Liver (tissue), 9 donors: ENCODE results near the gene ZFYVE9. TPM values are rescaled to one million over a fixed set of nuclear protein-coding genes. Genes with fewer than 3 reads are reported as not detected.

Source experiments
- DNase-seq: peaks from one replicate; pipeline ENCODE4 v3.0.0-alpha.2; 2017; ENCODE audit warnings: low spot score
- H3K27ac ChIP-seq, 2 donors: one replicate each; pipeline ENCODE4 v1.7.0; 2013; ENCODE audit warnings: inconsistent platforms in 2 of 2, low read length in 2 of 2, control low read depth in 1 of 2, low read depth in 1 of 2, mild to moderate bottlenecking in 1 of 2
- H3K27me3 ChIP-seq, 4 donors: one replicate each; pipeline versions ENCODE4 v1.6.1 to v1.7.0; 2013; ENCODE audit warnings: low read length in 3 of 4, inconsistent platforms in 1 of 4, mild to moderate bottlenecking in 1 of 4, moderate library complexity in 1 of 4; ENCODE audit not compliant: control insufficient read depth in 4 of 4, insufficient read depth in 4 of 4
- H3K36me3 ChIP-seq, 4 donors: one replicate each; pipeline versions ENCODE4 v1.6.1 to v1.7.0; 2013; ENCODE audit warnings: low read length in 3 of 4, mild to moderate bottlenecking in 3 of 4, low read depth in 1 of 4, moderate library complexity in 1 of 4; ENCODE audit not compliant: control insufficient read depth in 4 of 4, insufficient read depth in 3 of 4
- H3K4me1 ChIP-seq, 4 donors: one replicate each; pipeline versions ENCODE4 v1.6.1 to v1.7.0; 2013; ENCODE audit warnings: low read length in 3 of 4, mild to moderate bottlenecking in 3 of 4, moderate library complexity in 1 of 4; ENCODE audit not compliant: control insufficient read depth in 4 of 4, insufficient read depth in 4 of 4
- H3K4me3 ChIP-seq, 3 donors: one replicate each; pipeline versions ENCODE4 v1.6.1 to v1.7.0; 2013; ENCODE audit warnings: low read length in 3 of 3, control low read depth in 1 of 3, low read depth in 1 of 3, mild to moderate bottlenecking in 1 of 3
- H3K9ac ChIP-seq, 2 donors: one replicate each; pipeline ENCODE4 v1.7.0; 2013; ENCODE audit warnings: low read length in 2 of 2, mild to moderate bottlenecking in 2 of 2, moderate library complexity in 2 of 2, control low read depth in 1 of 2, low read depth in 1 of 2
- H3K9me3 ChIP-seq, 4 donors: one replicate each; pipeline versions ENCODE4 v1.6.1 to v1.7.0; 2013; ENCODE audit warnings: low read length in 3 of 4; ENCODE audit not compliant: control insufficient read depth in 4 of 4
- FOXA1 ChIP-seq: IDR thresholded peaks from 2 replicates; pipeline ENCODE4 v1.6.1; 2016; ENCODE audit warnings: antibody characterized with exemption
- FOXA2 ChIP-seq: IDR thresholded peaks from 2 replicates; pipeline ENCODE4 v1.6.1; 2016; ENCODE audit warnings: antibody characterized with exemption
- HNF4A ChIP-seq, 2 donors: conservative IDR thresholded peaks; 2 replicates each; pipeline ENCODE4 v1.6.1; 2016; ENCODE audit warnings: antibody characterized with exemption in 2 of 2, mild to moderate bottlenecking in 2 of 2
- JUND ChIP-seq, 2 donors: IDR thresholded peaks; 2 replicates each; pipeline ENCODE4 v1.6.1; 2016; ENCODE audit warnings: antibody characterized with exemption in 2 of 2
- NR2F2 ChIP-seq: IDR thresholded peaks from 2 replicates; pipeline ENCODE4 v1.6.1; 2016; ENCODE audit warnings: antibody characterized with exemption
- RAD21 ChIP-seq, 2 donors: IDR thresholded peaks; 2 replicates each; pipeline ENCODE4 v1.6.1; 2016; ENCODE audit warnings: antibody characterized with exemption in 2 of 2, mild to moderate bottlenecking in 2 of 2
- RXRA ChIP-seq, 2 donors: IDR thresholded peaks; 2 replicates each; pipeline ENCODE4 v1.6.1; 2017 to 2018; ENCODE audit warnings: antibody characterized with exemption in 2 of 2, mild to moderate bottlenecking in 1 of 2
- SP1 ChIP-seq: IDR thresholded peaks from 2 replicates; pipeline ENCODE4 v1.6.1; 2018; ENCODE audit warnings: antibody characterized with exemption, mild to moderate bottlenecking
- TAF1 ChIP-seq: conservative IDR thresholded peaks from 2 replicates; pipeline ENCODE4 v1.6.1; 2016; ENCODE audit warnings: antibody characterized with exemption, mild to moderate bottlenecking
- YY1 ChIP-seq: IDR thresholded peaks from 2 replicates; pipeline ENCODE4 v1.6.1; 2016; ENCODE audit warnings: antibody characterized with exemption, mild to moderate bottlenecking
- WGBS: extraction: QIAGEN DNeasy Blood & Tissue Kit; methylation state at CpG from one replicate; pipeline ENCODE4 v1.1.7; 2013; 5-methylcytosine and 5-hydroxymethylcytosine counted together
- polyA plus RNA-seq, 2 donors: library from polyadenylated mRNA; stranded (reverse) in 1 of 2; unstranded in 1 of 2; fragments of 200-250 nt in 1 of 2; fragments of >200 nt in 1 of 2; fragmentation: Nextera tagmentation in 1 of 2; extraction: Ambion mirVana in 1 of 2; gene quantifications; one replicate each; pipeline versions ENCODE4 v1.2.1 to v1.2.3, GENCODE V29; 2013 to 2015
- total RNA-seq, 2 donors: library from RNA; depleted of rRNA; stranded (reverse); fragments of >200 nt; gene quantifications; one replicate each; pipeline ENCODE4 v1.2.3, GENCODE V29; 2014
- TF ChIP-seq, protein P1 (sequence below): IDR thresholded peaks from 2 replicates; pipeline ENCODE4 v1.6.1; 2016; ENCODE audit warnings: antibody characterized with exemption, mild to moderate bottlenecking
- TF ChIP-seq, protein P2 (sequence below): IDR thresholded peaks from 2 replicates; pipeline ENCODE4 v1.6.1; 2016; ENCODE audit warnings: antibody characterized with exemption
- TF ChIP-seq, protein P3 (sequence below): IDR thresholded peaks from 2 replicates; pipeline ENCODE4 v1.6.1; 2016; ENCODE audit warnings: antibody characterized with exemption
- TF ChIP-seq, protein P4 (sequence below): fragments of 150-350 bp; IDR thresholded peaks from 2 replicates; pipeline ENCODE4 v1.5.1; 2017; ENCODE audit warnings: improper control_type of control experiment, low read depth, low read length; ENCODE audit not compliant: missing input control
- TF ChIP-seq, protein P5 (sequence below): IDR thresholded peaks from 2 replicates; pipeline ENCODE4 v1.6.1; 2016; ENCODE audit warnings: antibody characterized with exemption
- donor health status: healthy.
- donor health status: healthy.
- donor health status: healthy.
- donor health status: healthy.
- donor health status: healthy.

ZFYVE9 gene
- total and polyA plus RNA-seq, 4 donors: 3.8 to 20.9 (median 7.7) TPM

DNA sequence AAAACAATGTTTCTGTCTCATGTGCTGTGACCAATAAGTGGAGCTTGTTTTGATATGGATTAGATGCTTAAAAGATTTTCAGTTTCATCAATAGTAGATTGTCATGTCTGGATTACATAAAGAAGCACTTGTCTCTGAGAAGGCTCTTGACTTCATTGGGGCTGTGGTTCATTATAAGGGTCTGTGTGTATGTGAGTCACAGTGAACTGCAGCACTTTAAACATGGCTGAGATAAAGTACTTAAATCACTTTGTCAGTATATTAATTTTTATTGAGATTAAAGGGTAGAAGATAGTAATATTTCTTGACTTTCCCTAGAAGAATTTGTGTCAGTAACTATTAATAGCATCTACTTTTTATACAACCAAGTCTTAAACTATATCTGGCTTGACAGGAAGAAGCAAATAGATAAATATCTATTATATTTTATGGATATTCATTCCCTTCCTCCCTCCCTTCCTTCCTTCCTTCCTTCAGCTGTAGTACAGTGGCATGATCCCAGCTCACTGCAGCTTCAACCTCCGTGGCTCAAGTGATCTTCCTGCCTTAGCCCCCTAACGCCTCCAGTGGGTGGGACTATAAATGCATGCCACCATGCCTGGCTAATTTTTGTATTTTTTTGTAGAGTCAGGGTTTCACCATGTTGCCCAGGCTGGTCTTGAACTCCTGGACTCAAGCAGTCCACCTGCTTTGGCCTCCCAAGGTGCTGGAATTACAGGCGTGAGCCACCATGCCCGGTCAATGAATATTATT, 48.8 kb downstream of the ZFYVE9 start (continued):
- TF ChIP-seq, protein P1, sequence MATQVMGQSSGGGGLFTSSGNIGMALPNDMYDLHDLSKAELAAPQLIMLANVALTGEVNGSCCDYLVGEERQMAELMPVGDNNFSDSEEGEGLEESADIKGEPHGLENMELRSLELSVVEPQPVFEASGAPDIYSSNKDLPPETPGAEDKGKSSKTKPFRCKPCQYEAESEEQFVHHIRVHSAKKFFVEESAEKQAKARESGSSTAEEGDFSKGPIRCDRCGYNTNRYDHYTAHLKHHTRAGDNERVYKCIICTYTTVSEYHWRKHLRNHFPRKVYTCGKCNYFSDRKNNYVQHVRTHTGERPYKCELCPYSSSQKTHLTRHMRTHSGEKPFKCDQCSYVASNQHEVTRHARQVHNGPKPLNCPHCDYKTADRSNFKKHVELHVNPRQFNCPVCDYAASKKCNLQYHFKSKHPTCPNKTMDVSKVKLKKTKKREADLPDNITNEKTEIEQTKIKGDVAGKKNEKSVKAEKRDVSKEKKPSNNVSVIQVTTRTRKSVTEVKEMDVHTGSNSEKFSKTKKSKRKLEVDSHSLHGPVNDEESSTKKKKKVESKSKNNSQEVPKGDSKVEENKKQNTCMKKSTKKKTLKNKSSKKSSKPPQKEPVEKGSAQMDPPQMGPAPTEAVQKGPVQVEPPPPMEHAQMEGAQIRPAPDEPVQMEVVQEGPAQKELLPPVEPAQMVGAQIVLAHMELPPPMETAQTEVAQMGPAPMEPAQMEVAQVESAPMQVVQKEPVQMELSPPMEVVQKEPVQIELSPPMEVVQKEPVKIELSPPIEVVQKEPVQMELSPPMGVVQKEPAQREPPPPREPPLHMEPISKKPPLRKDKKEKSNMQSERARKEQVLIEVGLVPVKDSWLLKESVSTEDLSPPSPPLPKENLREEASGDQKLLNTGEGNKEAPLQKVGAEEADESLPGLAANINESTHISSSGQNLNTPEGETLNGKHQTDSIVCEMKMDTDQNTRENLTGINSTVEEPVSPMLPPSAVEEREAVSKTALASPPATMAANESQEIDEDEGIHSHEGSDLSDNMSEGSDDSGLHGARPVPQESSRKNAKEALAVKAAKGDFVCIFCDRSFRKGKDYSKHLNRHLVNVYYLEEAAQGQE: no peak
- TF ChIP-seq JUND (IDR thresholded peaks at IDR 0.05): no peak
- TF ChIP-seq RXRA (IDR thresholded peaks at IDR 0.05): no peak
- no peak for TF ChIP-seq NR2F2
- TF ChIP-seq RAD21 (IDR thresholded peaks at IDR 0.05): no peak
- TF ChIP-seq FOXA2: no peak
- TF ChIP-seq SP1: no peak
- TF ChIP-seq, protein P2, sequence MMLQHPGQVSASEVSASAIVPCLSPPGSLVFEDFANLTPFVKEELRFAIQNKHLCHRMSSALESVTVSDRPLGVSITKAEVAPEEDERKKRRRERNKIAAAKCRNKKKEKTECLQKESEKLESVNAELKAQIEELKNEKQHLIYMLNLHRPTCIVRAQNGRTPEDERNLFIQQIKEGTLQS: no peak

DNA sequence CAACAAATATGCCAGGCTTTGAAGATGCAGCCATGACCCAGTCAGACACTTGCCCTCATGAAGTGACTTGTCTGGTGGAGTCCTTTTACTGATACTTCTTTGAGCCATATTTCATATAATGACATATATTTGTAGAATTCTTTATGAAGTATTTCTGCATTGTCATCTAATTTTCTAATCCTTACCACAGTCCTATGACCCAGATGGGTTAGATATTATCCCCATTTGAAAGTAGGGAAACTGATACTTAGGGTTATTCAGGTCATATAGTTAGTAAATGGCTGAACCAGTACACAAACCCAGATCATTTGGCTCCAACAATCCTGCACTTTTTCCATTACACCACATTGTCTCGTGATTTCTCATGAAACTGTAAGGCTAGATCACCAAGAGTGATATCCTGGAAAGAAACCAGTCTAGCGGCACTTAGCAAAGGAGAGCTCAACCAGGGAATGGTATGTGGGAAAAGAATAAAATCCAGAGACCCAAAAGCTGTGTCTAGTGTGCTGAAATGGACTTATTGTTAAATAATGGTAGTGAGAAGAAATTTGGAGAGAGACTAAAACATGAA, 49.6 kb downstream of the ZFYVE9 start:
- Histone ChIP-seq H3K9ac (no peak overlapping the region), H3K36me3 (no peaks in the 10 kb centered on the region), H3K4me1 (no peaks in the 10 kb centered on the region), H3K27ac (no peak overlapping the region), H3K27me3 (no peaks in the 10 kb centered on the region), H3K9me3 (no peaks in the 10 kb centered on the region), H3K4me3 (no peak overlapping the region)
- no peak for DNase-seq
- TF ChIP-seq NR2F2: no peak
- TF ChIP-seq, protein P3, sequence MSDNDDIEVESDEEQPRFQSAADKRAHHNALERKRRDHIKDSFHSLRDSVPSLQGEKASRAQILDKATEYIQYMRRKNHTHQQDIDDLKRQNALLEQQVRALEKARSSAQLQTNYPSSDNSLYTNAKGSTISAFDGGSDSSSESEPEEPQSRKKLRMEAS: no peak
- no peak for TF ChIP-seq SP1
- TF ChIP-seq, protein P4, sequence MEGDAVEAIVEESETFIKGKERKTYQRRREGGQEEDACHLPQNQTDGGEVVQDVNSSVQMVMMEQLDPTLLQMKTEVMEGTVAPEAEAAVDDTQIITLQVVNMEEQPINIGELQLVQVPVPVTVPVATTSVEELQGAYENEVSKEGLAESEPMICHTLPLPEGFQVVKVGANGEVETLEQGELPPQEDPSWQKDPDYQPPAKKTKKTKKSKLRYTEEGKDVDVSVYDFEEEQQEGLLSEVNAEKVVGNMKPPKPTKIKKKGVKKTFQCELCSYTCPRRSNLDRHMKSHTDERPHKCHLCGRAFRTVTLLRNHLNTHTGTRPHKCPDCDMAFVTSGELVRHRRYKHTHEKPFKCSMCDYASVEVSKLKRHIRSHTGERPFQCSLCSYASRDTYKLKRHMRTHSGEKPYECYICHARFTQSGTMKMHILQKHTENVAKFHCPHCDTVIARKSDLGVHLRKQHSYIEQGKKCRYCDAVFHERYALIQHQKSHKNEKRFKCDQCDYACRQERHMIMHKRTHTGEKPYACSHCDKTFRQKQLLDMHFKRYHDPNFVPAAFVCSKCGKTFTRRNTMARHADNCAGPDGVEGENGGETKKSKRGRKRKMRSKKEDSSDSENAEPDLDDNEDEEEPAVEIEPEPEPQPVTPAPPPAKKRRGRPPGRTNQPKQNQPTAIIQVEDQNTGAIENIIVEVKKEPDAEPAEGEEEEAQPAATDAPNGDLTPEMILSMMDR: no peak
- no peak for TF ChIP-seq TAF1
- no peak for TF ChIP-seq FOXA1
- TF ChIP-seq RAD21 (IDR thresholded peaks at IDR 0.05): no peak
- 93% methylated on average over 2 of the region's 2 CpGs for WGBS

DNA sequence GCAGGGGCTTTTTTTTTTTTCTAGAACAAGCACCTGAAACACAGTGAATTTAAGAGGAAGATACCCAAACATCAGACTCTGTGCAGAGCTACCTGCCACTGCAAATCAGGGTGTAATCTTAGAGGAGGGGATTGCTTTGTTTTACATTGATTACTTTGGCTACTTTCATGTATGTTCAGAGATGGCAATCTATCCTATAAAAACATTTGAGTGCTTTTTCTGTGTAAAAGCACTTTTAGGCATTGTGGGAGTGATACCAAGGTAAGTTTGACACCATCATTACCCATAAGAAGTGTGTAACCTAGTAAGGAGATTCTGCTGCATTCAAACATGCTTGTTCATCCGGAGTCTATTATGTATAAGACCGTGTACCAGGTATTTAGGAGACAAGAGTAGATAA, 50.1 kb downstream of the ZFYVE9 start:
- DNase-seq: no peak
- no peak overlapping the region for H3K9ac ChIP-seq
- H3K36me3 ChIP-seq: no peaks in the 10 kb centered on the region
- H3K27me3 ChIP-seq: no peaks in the 10 kb centered on the region
- WGBS: 93% methylated on average over 2 of the region's 2 CpGs
- H3K27ac ChIP-seq: no peak overlapping the region
- H3K4me1 ChIP-seq: no peaks in the 10 kb centered on the region
- no peak overlapping the region for H3K4me3 ChIP-seq
- H3K9me3 ChIP-seq: no peaks in the 10 kb centered on the region
- TF ChIP-seq, protein P4: no peak
- TF ChIP-seq FOXA2 (no peak), JUND (IDR thresholded peaks at IDR 0.05) (no peak), RAD21 (IDR thresholded peaks at IDR 0.05) (no peak), HNF4A (conservative IDR thresholded peaks at IDR 0.05) (no peak), SP1 (no peak), YY1 (no peak), FOXA1 (no peak), TAF1 (no peak), NR2F2 (no peak)
- TF ChIP-seq, protein P2: no peak
- TF ChIP-seq, protein P3: no peak
- TF ChIP-seq, protein P5, sequence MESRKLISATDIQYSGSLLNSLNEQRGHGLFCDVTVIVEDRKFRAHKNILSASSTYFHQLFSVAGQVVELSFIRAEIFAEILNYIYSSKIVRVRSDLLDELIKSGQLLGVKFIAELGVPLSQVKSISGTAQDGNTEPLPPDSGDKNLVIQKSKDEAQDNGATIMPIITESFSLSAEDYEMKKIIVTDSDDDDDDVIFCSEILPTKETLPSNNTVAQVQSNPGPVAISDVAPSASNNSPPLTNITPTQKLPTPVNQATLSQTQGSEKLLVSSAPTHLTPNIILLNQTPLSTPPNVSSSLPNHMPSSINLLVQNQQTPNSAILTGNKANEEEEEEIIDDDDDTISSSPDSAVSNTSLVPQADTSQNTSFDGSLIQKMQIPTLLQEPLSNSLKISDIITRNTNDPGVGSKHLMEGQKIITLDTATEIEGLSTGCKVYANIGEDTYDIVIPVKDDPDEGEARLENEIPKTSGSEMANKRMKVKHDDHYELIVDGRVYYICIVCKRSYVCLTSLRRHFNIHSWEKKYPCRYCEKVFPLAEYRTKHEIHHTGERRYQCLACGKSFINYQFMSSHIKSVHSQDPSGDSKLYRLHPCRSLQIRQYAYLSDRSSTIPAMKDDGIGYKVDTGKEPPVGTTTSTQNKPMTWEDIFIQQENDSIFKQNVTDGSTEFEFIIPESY: no peak
